Stimulated activated CD8-positive, alpha-beta memory T cell treated with anti-CD3 and anti-CD28 coated beads, Interleukin-12 subunit alpha, Interleukin-12 subunit beta, amount 100 ng/mL, for 4 hours (primary cell): Measurements from ENCODE around the gene UBXN2A.

Experiments used
- DNase-seq: peaks from one replicate; pipeline ENCODE4 v3.0.0-alpha.2; 2020; ENCODE audit warnings: low read depth

The UBXN2A gene, protein sequence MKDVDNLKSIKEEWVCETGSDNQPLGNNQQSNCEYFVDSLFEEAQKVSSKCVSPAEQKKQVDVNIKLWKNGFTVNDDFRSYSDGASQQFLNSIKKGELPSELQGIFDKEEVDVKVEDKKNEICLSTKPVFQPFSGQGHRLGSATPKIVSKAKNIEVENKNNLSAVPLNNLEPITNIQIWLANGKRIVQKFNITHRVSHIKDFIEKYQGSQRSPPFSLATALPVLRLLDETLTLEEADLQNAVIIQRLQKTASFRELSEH

DNA sequence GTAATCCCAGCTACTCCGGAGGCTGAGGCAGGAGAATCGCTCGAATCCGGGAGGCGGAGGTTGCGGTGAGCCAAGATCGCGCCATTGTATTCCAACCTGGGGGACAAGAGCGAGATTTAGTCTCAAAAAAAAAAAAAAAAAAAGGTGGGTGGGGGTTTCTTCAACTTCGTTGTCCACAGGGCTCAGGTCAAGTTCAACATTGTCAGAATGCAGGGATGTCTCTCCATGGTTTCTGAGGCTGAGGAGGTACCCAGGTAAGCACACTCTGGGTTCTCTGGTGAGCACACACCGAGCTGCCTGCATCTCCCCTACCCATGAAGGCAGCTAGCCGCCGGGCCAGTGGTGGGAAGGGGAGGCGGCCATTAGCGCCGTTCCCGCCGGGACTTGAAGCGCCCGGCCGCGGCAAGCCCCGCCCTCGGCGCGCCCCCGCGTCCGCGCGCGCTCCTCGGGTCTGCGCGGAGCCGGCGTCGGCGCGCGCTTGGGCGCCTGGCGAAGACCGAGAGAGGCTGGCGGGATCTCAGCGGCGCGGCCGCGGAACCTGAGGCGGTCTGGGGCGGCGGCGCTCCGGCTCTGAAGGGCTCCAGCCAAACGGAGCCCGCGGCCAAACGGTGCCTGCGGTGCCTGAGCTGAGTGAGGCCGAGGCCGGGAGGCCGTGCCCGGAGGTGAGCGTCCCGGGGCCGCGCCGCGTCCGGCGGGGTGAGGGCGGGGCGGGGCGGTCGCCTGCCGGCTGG is at the start of gene UBXN2A:
Gene UBXN2A, plus strand, starts transcription at position 477 of the 731 bp plus-strand sequence. CDS start 17,852 bp downstream, outside the sequence.
- DNase-seq = peak; percentile 67

DNA sequence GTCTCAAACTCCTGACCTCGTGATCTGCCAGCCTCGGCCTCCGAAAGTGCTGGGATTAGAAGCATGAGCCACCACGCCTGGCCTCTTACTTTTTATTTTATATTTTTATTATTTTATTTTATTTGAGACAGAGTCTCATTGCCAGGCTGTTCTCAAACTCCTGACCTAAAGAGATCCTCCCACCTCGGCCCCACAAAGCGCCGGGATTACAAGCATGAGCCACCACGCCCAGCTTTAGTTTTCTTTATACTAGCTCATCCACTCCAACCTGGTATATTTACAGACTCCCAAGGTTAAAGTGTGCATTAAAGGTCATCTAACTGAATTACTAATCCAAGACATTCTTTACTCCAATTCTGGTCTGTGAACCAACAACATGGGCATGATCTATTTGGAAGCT is 40.1 kb upstream of the UBXN2A start:
- no peak for DNase-seq

DNA sequence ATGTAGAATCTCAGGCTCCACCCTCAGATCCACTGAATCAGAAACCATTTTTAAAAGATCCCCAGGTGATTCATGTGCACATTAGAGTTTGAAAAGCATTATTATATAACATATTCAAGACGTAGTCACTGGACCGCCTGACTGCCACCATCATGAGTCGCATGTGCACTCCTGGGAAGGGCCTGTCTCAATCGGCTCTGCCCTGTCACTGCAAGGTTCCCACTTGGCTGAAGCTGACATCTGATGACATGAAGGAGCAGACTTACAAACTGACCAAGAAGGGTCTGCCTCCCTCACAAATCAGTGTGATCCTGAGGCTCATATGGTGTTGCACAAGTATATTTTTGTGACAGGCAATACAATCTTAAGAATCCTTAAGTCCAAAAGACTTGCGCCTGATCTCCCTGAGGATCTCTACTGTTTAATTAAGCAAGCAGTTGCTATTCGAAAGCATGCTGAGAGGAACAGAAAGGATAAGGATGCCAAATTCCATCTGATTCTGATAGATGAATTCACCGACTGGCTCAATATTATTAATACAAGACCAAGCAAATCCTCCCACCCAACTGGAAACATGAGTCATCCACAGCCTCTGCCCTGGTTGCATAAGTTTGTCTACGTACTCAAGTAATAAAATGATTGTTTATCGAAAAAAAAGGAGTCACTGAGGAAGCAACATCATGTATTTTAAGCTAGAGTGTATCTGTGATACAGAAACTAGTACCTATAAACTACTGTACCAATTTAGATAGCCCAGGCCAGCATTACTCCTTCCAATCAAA is 39.5 kb upstream of the UBXN2A start:
- DNase-seq = no peak

DNA sequence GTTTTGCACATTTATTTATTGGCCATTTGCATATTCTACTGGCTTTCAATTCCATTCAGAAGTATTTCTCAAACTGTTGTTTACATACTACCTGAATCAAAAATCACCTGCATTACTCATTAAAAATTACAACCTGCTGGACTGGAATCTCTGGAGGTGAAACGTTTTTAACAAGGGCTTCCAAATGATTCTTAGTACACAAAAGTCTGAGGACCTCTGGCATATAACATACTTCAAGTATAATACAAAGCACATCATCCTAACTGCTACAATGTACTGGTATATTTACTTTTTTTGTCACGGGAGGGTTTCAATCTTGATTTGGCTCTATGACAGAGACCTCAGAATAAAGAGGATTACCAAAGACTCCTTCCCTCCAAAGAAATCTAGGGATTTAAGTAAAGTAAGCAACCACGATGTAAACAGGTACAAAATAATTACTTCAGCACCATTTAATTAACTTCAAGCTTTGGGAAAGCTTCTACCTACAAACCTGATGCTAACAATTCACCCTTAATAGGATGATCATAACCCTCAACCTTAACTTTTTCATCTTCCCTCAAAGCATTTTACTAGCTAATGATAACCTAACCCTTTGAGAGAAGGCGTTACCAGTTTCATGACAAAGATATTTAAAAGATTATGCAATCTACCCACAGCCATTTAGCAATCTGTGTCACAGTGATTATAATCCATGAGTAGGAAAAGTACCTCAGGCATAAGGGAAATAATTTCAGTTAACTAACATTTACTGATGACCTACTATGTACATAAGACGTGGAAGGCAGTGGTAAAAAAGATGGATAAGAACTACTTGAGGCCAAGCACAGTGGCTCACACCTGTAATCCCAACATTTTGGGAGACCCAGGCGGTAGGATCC is 38.1 kb upstream of the UBXN2A start:
- DNase-seq = no peak

DNA sequence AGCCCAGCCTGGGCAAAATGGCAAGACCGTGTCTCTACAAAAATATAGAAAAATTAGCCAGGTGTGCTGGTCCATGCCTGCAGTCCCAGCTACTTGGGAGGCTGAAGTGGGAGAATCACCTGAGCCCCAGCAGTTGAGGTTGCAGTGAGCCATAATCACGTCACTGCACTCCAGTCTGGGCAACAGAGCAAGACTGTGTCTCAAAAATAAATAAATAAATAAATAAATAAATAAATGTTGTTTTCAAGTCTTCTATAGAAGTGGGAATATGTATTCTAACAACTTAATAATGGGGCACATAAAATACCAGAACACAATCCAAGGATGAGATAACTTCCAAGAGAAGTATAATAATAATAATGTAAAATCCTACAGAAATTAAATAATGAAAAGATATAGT is 37.2 kb upstream of the UBXN2A start:
- DNase-seq = no peak

DNA sequence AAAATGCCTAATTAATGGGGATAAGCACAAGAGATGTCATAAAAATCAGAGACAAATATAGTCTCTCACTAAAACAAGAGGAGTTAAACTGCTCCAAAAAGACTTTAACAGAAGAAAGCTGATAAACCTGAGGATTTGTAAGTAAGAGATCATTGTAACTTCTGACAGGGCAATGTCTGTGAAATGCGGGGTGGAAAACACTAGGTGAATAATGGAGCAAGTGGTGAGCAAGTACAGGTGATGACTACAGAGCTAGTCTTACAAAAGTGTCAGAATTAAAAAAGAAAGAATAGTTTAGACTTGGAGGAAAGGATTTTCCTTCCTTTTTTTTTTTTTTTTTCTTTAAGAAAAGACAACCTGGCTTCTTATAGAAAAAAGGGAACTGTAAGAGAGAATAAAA is 36.0 kb upstream of the UBXN2A start:
- DNase-seq = no peak

DNA sequence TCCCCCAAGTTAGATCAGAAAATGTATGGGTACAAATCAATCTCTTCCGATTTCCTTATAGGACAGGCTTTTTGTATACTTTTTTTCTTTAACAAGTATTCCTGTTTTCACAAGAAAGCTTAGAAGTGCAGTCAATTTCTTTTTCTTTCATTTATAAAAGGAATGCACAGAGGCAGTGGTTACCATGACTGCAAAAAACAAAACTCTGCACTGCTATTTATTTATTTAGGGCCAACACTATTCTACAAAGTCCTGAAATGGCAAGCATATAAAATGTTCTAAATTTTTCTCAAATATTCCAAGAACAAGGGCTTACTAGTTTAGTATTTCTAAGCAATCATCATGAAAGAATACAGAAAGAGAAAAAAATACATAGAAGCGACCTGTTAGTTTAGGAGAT is 35.6 kb upstream of the UBXN2A start:
- no peak for DNase-seq

DNA sequence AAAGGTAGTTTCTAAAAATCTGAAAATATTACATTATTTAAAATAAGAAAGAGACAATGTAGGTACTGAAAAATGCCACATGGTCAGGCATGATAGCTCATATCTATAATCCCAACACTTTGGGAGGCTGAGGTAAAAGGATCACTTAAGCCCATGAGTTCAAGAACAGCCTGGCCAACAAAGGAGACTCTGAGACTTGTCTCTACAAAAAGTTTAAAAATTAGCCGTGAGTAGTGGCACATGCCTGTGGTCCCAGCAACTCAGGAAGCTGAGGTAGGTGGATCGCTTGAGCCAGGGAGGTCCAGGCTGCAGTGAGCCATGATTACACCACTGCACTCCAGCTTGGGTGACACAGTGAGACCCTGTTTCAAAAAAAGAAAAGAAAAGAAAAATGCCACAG is 35.1 kb upstream of the UBXN2A start:
- no peak for DNase-seq

DNA sequence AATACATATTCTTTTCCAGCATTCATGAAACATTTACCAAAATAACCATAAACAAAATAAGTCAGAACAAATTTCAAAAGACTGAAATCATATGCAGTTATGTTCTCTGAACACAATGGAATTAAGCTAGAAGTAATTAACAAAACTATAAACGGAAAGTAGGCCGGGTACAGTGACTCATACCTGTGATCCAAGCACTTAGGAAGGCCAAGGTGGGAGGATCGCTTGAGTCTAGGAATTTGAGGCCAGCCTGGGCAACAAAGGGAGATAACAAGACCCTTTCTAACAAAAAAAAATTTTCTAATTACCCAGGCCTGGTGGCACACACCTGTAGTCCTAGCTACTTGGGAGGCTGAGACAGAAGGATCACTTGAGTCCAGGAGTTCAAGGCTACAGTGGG is 28.2 kb upstream of the UBXN2A start:
- DNase-seq = no peak

DNA sequence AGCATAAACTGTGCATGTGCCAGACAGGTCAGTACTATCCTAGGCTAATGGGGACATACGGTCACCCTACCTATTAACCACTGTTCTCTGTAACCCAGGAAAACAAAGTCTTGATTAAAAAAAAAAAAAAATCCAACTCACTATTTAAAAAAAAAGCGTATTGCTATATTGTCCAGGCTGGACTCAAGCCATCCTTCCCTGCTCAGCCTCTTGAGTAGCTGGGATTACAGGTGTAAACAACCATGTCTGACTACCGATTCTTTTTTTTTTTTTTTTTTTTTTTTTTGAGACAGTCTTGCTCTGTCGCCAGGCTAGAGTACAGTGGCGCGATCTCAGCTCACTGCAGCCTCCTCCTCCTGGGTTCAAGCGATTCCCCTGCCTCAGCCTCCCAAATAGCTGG is 24.9 kb upstream of the UBXN2A start:
- DNase-seq = no peak

DNA sequence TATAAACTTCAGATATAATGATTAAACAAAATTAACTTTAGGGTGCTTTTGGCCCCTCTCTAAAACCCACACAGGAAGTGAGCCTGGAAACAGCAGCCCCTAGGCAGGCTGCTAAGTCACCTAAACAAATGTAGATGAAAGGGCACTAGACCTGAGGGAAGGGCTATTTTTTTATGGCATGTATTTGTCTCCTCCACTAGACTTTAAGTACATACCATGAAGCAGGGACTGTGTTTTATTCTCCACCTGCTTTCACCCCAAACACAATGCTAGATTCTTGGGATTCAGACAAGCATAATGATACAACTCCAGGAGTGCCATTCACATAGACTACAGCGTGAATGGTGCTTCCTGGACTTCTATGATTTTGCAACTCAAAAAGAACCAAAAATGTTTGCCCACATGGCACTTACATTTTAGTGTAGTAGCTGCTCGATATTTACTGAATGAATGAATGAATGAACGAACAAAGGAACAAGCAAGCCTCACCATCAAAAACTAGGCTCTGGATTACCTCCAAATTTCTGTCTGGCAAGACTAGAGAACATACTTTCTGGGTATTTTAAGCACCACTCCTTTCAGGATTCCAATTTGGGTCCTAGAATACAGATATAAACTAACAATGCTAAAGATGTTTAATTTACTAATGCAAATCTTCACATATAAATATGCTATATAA is 23.4 kb upstream of the UBXN2A start:
- DNase-seq = no peak

DNA sequence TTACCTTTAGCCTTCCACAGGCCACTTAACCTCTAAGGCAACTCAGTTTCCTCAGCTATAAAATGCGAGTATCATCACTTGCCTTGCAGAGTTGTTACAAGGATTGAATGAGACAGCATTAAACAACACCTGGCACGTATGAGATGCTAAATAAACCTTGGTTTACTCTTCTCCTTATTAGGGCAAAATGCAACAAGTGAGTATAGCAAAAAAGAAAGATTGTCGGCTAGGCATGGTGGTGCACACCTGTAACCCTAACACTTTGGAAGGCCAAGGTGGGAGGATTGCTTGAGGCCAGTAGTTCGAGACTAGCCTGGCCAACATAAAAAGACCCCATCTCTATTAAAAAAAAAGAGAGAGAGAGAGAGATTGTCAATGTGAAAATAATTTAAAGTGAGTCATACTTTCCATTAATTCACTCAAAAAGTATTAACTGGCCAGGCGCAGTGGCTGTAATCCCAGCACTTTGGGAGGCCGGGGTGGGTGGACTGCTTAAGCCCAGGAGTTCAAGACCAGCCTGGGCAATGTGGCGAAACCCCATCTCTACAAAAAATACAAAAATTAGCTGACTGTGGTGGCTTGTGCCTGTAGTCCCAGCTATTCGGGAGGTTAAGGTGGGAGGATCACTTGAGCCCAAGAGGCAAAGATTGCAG is 21.3 kb upstream of the UBXN2A start:
- no peak for DNase-seq

DNA sequence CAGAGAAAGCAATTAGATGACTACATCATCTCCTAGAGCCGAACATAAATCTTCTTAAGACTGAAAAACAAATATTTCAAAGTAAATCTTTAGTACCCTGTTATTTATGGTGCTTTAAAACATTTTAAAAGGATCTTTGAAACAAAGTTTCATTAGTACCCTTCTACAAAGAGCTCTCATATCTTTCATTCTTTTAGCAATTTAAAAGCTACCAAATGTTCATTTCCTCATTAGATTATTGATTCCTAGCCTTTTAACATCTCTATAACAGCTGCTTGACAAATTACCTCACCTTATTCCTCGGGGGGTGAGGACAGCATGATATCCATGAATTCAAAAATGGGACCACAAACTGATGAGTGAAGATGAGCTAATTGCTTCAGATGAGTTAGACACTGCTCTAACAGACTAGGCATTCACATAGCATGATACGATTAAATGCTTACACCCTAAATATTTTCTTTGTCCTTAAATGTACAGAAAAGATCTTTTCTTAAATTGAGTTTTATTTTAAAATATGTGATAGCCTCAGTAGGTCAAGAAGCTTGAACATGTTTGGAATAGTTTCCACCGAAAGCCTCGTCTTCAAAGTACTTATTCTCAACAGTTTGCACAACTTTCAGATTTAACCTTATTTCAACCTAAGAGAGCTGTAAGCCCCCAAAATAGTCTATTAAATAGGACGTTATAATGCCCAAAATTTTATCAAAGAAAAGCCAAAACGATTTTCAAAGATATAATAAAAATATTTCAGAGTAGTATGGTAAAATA is 15.5 kb upstream of the UBXN2A start:
- DNase-seq = no peak

DNA sequence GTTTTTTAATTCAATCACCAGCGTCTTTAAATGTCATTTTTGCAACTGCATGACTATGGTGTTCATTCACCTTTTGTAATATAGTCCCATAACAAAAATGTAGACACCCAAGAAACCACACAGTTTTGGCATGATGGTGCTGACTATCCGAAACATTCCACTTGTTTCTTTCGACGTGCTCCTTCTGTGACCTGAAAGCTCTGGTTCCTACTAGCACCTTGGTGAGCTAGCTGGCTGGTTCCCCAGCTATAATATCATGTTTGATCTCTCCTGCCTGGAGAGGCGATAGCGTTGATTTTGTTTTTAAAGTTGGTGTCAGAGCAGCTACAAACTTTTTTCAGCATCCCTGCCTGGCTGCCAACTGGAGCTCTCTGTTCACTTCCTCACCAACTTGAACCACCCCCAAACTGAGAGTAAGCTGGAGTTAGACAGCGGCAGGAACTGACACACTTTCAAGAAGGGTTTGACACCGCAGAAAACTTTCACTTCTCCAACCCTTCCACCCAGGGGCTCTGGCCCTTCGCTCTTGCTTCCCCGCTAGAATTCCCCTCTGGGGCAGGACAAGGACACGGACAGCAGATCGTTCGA is 14.5 kb upstream of the UBXN2A start:
- peak; percentile 33 for DNase-seq

DNA sequence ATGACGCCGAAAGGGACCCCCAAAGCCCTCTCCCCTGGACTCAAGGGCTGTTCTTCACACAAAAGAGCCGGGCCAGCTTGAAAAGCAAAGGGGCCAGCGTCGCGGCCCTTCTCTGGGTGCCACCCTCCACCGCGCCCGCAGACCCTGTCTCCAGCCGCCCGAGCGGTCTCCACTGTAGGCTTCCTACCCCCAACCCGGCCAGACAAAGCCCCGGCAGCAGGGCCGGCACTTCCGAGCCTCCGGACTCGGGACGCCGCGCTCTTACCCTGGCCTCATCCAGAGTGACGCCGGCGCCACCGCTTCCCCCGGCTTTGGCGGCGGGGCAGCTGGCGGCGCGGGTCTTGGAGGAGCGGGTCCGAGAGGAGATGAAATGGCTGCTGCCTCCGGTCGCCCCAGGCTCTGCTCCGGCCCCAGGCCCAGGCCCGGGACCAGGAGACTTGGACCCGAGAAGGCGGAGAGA is 13.9 kb upstream of the UBXN2A start:
- DNase-seq = peak; percentile 25

DNA sequence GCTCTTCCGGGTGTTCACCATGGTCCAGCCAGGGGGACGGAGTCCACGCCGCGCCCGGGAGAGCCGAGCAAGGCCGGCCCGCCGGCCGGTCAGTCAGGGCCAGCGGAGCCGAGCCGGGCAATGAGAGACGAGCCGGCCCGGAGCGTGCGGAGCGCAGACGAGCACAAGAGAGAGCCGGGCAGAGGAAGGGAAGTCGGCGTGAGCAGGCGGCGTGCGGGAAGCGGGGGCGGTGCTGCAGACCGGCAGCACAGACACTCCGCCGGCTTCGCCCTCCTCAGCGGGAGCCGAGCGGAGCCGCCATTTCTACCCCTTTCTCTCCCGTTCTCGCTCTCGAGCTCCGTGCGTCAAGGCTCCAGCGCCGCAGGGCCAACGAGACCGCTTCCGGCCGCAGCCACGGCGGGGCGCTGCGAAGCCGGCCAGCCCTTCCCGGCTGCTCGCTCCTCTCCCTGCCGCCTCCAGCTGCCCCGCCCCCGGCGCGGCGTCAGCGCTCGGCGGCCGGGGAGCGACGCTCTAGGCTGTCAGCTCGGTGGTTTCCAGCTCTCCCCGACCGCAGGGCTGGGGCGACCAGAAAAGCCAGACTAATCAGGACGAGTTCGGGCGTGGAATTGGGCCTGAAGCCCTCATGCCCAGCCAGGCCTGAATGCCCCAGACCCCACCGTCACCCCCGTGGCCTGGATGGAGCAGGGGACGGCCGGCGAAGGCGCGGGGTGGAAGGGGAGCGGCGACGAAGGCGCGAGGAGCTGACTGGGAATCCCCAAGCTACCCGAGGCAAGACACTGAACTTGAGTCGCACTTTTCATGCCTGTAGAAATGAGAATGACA is 13.3 kb upstream of the UBXN2A start, which contains the start of gene ATAD2B:
Gene ATAD2B, minus strand, starts transcription at position 374 of the 822 bp plus-strand sequence. Its CDS starts 353 bp downstream, at position 21.
- DNase-seq = peak; percentile 91

DNA sequence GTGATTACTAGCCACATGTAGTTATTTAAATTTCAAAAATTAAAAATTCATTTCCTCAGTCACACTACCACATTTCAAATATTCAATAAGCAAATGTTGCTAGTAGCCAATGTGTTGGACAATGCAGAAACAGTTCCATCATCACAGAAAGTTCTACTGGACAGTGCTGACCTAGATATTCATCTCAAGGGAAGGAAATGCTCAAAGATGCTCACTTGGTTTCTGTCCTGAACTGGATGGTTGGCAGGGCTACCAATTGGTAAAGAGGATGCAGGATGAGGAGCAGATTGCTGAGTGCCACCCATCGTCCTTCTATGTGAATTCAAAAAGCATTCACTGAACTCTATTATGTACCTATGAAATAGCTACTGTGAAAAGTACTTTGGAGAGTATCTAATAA is 6.0 kb upstream of the UBXN2A start:
- DNase-seq = no peak
